Adrenal gland (tissue), 12 donors: ENCODE data around the gene PIK3CB. TPM values are rescaled to one million over a fixed set of nuclear protein-coding genes. Genes with fewer than 3 reads are reported as not detected.

ENCODE experiments used
- DNase-seq, 7 donors: peaks; one replicate each; pipeline ENCODE4 v3.0.0-alpha.2; 2019 to 2020
- H3K27ac ChIP-seq, 5 donors: fragments of 200-600 bp; sonication (generic) in 4 of 5; 1 replicate in 3 of 5; 2 replicates in 2 of 5; pipeline versions ENCODE4 v1.5.1 to v1.8.0; 2016 to 2020; ENCODE audit warnings: mild to moderate bottlenecking in 1 of 5
- H3K27me3 ChIP-seq: fragments of 200-600 bp; 2 replicates; pipeline ENCODE4 v1.8.0; 2021
- H3K36me3 ChIP-seq, 2 donors: fragments of 200-600 bp; replicated peaks in 1 of 2; 1 replicate in 1 of 2; 2 replicates in 1 of 2; pipeline versions ENCODE4 v1.5.1 to v1.8.0; 2018 to 2022
- H3K4me1 ChIP-seq, 2 donors: fragments of 200-600 bp; replicated peaks in 1 of 2; 1 replicate in 1 of 2; 2 replicates in 1 of 2; pipeline versions ENCODE4 v1.5.1 to v1.8.0; 2018 to 2021
- H3K4me3 ChIP-seq, 4 donors: fragments of 200-600 bp; sonication (generic) in 3 of 4; one replicate each; pipeline ENCODE4 v1.5.1; 2016 to 2018
- H3K9me3 ChIP-seq, 3 donors: fragments of 200-600 bp; sonication (generic) in 1 of 3; replicated peaks in 1 of 3; 1 replicate in 2 of 3; 2 replicates in 1 of 3; pipeline versions ENCODE4 v1.5.1 to v1.8.0; 2016 to 2021
- CTCF ChIP-seq, 6 experiments: fragments of 450-650 bp in 4 of 6; fragments of 200-600 bp in 2 of 6; sonication (generic) in 1 of 6; IDR thresholded peaks; 1 replicate in 5 of 6; 2 replicates in 1 of 6; pipeline versions ENCODE4 v1.5.1 to v1.8.0; 2016 to 2021; ENCODE audit warnings: antibody characterized with exemption in 6 of 6, mild to moderate bottlenecking in 2 of 6, moderate library complexity in 1 of 6
- POLR2A ChIP-seq, 2 donors: fragments of 450-650 bp; IDR thresholded peaks; one replicate each; pipeline ENCODE4 v1.6.1; 2017; ENCODE audit warnings: antibody characterized with exemption in 2 of 2, mild to moderate bottlenecking in 2 of 2, moderate library complexity in 1 of 2
- WGBS, 4 donors: extraction: QIAGEN DNeasy Blood & Tissue Kit in 2 of 4; methylation state at CpG; one replicate each; pipeline versions ENCODE4 v1.1.5 to v1.1.7; 2013 to 2017; 5-methylcytosine and 5-hydroxymethylcytosine counted together
- intact Hi-C, 2 donors: fragments of 100-400 bp; cut with DNase I; formaldehyde crosslinking; loops; one replicate each; pipeline versions ENCODE4 v1.14.1 to v1.15.0; 2022 to 2023
- polyA plus RNA-seq, 3 donors: library from polyadenylated mRNA; stranded (reverse); fragments of 200-250 nt in 2 of 3; fragments of 350-450 nt in 1 of 3; fragmentation: Illumina TruSeq in 1 of 3; extraction: RNeasy Lipid Tissue Mini Kit (QIAGEN cat#74804) in 1 of 3; gene quantifications; one replicate each; pipeline ENCODE4 v1.2.3, GENCODE V29; 2013 to 2014
- total RNA-seq, 9 donors: library from RNA; depleted of rRNA in 4 of 9; stranded (reverse); fragments of >200 nt in 4 of 9; fragments of 120-200 nt in 1 of 9; fragmentation: NEBNext Ultra II Directional in 1 of 9; extraction: Animal tissue kit (Norgen Biotek cat#: 25700) in 1 of 9; gene quantifications; one replicate each; pipeline versions ENCODE4 v1.1.0 to v1.2.4, GENCODE V29; 2013 to 2023
- donor health status: healthy with polysubstance abuse.
- donor health status: Bipolar disorder and iron deficiency.
- donor health status: DM: yes; HTN: yes; CAD: no.
- donor health status: DM: no; HTN: no; CAD: no.
- donor health status: DM: no; HTN: no; CAD: no.
- donor health status: DM: yes; HTN: yes; CAD: no.

The PIK3CB gene
- total and polyA plus RNA-seq, 12 donors = 4.6 to 26.0 (median 15.5) TPM

DNA sequence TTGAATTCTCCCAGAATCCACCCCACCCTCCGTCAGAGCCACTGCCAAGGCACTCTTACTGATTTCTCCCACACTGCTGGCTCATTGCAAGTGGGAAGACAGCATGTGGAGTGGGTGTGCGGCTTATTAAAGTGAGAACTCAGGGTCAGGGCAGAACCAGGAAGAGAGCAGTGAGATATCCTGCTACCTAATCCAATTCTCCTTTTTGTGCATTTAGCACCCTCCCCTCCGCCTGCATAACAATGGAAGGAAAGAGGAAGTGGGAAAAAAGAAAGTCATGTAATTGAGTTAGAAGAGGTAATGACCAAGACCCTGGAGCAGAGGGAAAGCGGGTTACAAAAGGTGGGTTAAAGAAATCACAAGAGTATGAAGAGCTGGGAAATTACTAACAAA, 27.8 kb upstream of the PIK3CB start:
- intact Hi-C loops = no loop called here

GRCh38 chr3:138861798-138862197, 27.1 kb upstream of the PIK3CB start:
- 90 to 96% (median 94%) methylated on average over 5 of the region's 5 CpGs for WGBS, 4 donors
- H3K9me3 ChIP-seq = no peaks in the 10 kb centered on the region
- no peak overlapping the region for H3K27ac ChIP-seq
- TF ChIP-seq POLR2A (IDR thresholded peaks at IDR 0.05) = no peak
- no peak for TF ChIP-seq CTCF (IDR thresholded peaks at IDR 0.05)
- H3K4me1 ChIP-seq = peaks cover 0 to 10% of the 10 kb centered on the region in 2 donors
- no peak overlapping the region for H3K4me3 ChIP-seq
- H3K36me3 ChIP-seq = no peaks in the 10 kb centered on the region
- no peak for DNase-seq
- intact Hi-C loops = no loop called here
- H3K27me3 ChIP-seq = no peaks in the 10 kb centered on the region

More for the DNA sequence above, 27.8 kb upstream of the PIK3CB start:
- H3K27me3 ChIP-seq = no peaks in the 10 kb centered on the region
- no peaks in the 10 kb centered on the region for H3K9me3 ChIP-seq
- H3K27ac ChIP-seq = no peak overlapping the region
- no peak overlapping the region for H3K4me3 ChIP-seq
- TF ChIP-seq POLR2A (IDR thresholded peaks at IDR 0.05) (no peak), CTCF (IDR thresholded peaks at IDR 0.05) (no peak)
- DNase-seq = peak in 1 of 7 donors; percentile 2
- no peaks in the 10 kb centered on the region for H3K36me3 ChIP-seq
- peaks cover 0 to 10% of the 10 kb centered on the region in 2 donors for H3K4me1 ChIP-seq
- 50 to 66% (median 62%) methylated on average over 4 of the region's 4 CpGs for WGBS, 4 donors

GRCh38 chr3:138856799-138857198, 22.1 kb upstream of the PIK3CB start:
- 75 to 84% (median 80%) methylated on average over 3 of the region's 3 CpGs for WGBS, 4 donors
- H3K27me3 ChIP-seq = no peaks in the 10 kb centered on the region
- no peak overlapping the region for H3K4me3 ChIP-seq
- H3K4me1 ChIP-seq = no peaks in the 10 kb centered on the region
- H3K9me3 ChIP-seq = no peaks in the 10 kb centered on the region
- intact Hi-C loops = no loop called here
- H3K27ac ChIP-seq = no peak overlapping the region
- no peak for DNase-seq
- no peaks in the 10 kb centered on the region for H3K36me3 ChIP-seq
- TF ChIP-seq CTCF (IDR thresholded peaks at IDR 0.05) (no peak), POLR2A (IDR thresholded peaks at IDR 0.05) (no peak)

GRCh38 chr3:138854940-138855339, 20.2 kb upstream of the PIK3CB start:
- no peak for DNase-seq
- intact Hi-C loops = no loop called here

More at GRCh38 chr3:138854940-138855339, 20.2 kb upstream of the PIK3CB start:
- WGBS, 4 donors = 90 to 95% (median 92%) methylated on average over 7 of the region's 7 CpGs
- Histone ChIP-seq H3K27me3 (no peaks in the 10 kb centered on the region), H3K36me3 (no peaks in the 10 kb centered on the region), H3K9me3 (no peaks in the 10 kb centered on the region), H3K27ac (no peak overlapping the region), H3K4me1 (no peaks in the 10 kb centered on the region), H3K4me3 (no peak overlapping the region)
- TF ChIP-seq CTCF (IDR thresholded peaks at IDR 0.05) (no peak), POLR2A (IDR thresholded peaks at IDR 0.05) (no peak)
